Tibial nerve (tissue), 3 donors: ENCODE data around the gene CLCF1.

Source experiments
- CTCF ChIP-seq, 5 experiments: fragments of 200-600 bp in 3 of 5; fragments of 450-650 bp in 2 of 5; sonication (generic) in 3 of 5; IDR thresholded peaks; one replicate each; pipeline ENCODE4 v1.5.1; 2016 to 2019; ENCODE audit warnings: antibody characterized with exemption in 5 of 5, mild to moderate bottlenecking in 3 of 5, moderate library complexity in 2 of 5
- POLR2A ChIP-seq, 2 donors: fragments of 450-650 bp; IDR thresholded peaks; one replicate each; pipeline ENCODE4 v1.6.1; 2017; ENCODE audit warnings: antibody characterized with exemption in 2 of 2, mild to moderate bottlenecking in 2 of 2, moderate library complexity in 2 of 2

GRCh38 chr11:67373648-67374570 is 511 bp upstream of the CLCF1 start:
- TF ChIP-seq CTCF (IDR thresholded peaks at IDR 0.05) (peak; percentile 18 to 68 (median 44)), POLR2A (IDR thresholded peaks at IDR 0.05) (no peak)
